GM13977 (cell line): Measurements from ENCODE around the gene CD300H.

ENCODE experiments used
- DNase-seq: peaks from one replicate; pipeline ENCODE4 v3.0.0; 2012; ENCODE audit warnings: low spot score
- CTCF ChIP-seq: IDR thresholded peaks from 2 replicates; pipeline ENCODE4 v1.5.1; 2012; ENCODE audit warnings: mild to moderate bottlenecking, control low read depth; ENCODE audit not compliant: insufficient read depth; ENCODE audit errors: extremely low read depth, missing control alignments
- in situ Hi-C: fragments of 300-500 bp; cut with MboI; formaldehyde crosslinking; loops from one replicate; pipeline ENCODE4 v1.12.0; 2022; ENCODE audit warnings: low sequenced_read_pairs, low pct_unique_long_range_greater_than_20kb, mixed read lengths, inconsistent platforms; ENCODE audit not compliant: unreplicated experiment

CD300H gene

GRCh38 chr17:74591503-74591902, 24.2 kb upstream of the CD300H start:
- no peak for TF ChIP-seq CTCF
- in situ Hi-C loops: no loop called here
- no peak for DNase-seq

GRCh38 chr17:74585711-74586110, 18.4 kb upstream of the CD300H start:
- DNase-seq: no peak
- no peak for TF ChIP-seq CTCF
- in situ Hi-C loops: no loop called here

- no peak for DNase-seq
- TF ChIP-seq CTCF: no peak
- in situ Hi-C loops: no loop called here
Observed at GRCh38 chr17:74584292-74585060, 17.2 kb upstream of the CD300H start.

- TF ChIP-seq CTCF: no peak
- in situ Hi-C loops: no loop called here
- DNase-seq: no peak
Observed at GRCh38 chr17:74582633-74583032, 15.3 kb upstream of the CD300H start.

- in situ Hi-C loops: no loop called here
- DNase-seq: no peak
- no peak for TF ChIP-seq CTCF
Observed at GRCh38 chr17:74579900-74580299, 12.6 kb upstream of the CD300H start.

GRCh38 chr17:74578979-74579378, 11.7 kb upstream of the CD300H start:
- TF ChIP-seq CTCF: no peak
- in situ Hi-C loops: no loop called here
- DNase-seq: no peak
